ENCODE results near the gene TMEM176B.

DNA sequence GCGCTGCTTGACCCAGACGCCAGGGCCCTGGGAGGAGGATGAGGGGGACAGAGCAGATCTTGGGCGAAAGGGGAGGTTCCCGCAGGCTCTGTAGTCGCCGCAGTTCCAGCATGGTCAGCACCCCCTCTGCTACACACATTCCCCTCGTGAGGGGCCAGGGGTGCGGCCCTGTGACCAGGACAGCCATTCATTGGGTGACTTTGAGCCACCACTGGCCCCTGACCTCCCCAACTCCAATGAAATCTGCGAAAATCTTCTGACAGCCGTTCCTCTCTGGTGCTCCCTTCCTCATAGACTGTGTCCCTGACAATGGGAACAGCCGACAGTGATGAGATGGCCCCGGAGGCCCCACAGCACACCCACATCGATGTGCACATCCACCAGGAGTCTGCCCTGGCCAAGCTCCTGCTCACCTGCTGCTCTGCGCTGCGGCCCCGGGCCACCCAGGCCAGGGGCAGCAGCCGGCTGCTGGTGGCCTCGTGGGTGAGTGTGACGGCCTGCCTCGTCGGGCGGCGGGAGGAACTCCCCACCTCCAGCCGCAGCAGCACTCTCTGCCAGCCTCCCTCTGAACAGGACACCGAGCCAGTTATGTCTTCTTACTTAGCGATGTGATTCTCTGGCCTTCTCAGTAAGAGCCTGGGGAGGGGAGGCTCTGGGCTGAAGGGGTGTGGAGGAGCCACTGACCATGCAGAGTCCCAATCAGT, 1.2 kb upstream of the TMEM176B start:
- no peak for TF ChIP-seq POLR2A (IDR thresholded peaks at IDR 0.05)
- TF ChIP-seq, protein P1, sequence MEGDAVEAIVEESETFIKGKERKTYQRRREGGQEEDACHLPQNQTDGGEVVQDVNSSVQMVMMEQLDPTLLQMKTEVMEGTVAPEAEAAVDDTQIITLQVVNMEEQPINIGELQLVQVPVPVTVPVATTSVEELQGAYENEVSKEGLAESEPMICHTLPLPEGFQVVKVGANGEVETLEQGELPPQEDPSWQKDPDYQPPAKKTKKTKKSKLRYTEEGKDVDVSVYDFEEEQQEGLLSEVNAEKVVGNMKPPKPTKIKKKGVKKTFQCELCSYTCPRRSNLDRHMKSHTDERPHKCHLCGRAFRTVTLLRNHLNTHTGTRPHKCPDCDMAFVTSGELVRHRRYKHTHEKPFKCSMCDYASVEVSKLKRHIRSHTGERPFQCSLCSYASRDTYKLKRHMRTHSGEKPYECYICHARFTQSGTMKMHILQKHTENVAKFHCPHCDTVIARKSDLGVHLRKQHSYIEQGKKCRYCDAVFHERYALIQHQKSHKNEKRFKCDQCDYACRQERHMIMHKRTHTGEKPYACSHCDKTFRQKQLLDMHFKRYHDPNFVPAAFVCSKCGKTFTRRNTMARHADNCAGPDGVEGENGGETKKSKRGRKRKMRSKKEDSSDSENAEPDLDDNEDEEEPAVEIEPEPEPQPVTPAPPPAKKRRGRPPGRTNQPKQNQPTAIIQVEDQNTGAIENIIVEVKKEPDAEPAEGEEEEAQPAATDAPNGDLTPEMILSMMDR (IDR thresholded peaks at IDR 0.05), result no peak
